Esophagus muscularis mucosa (tissue), 4 donors: ENCODE results near the gene RYR2. TPM values are rescaled to one million over a fixed set of nuclear protein-coding genes. Genes with fewer than 3 reads are reported as not detected.

ENCODE experiments used
- DNase-seq: peaks from one replicate; pipeline ENCODE4 v3.0.0-alpha.2; 2017; ENCODE audit errors: extremely low spot score
- H3K27ac ChIP-seq, 4 donors: fragments of 200-600 bp; sonication (generic); replicated peaks in 1 of 4; 1 replicate in 3 of 4; 2 replicates in 1 of 4; pipeline ENCODE4 v1.5.1; 2016 to 2019; ENCODE audit warnings: mild to moderate bottlenecking in 1 of 4
- H3K27me3 ChIP-seq, 4 donors: fragments of 200-600 bp; sonication (generic); one replicate each; pipeline versions ENCODE4 v1.5.1 to v1.6.0; 2016 to 2019
- H3K36me3 ChIP-seq, 4 donors: fragments of 200-600 bp; sonication (generic); one replicate each; pipeline ENCODE4 v1.5.1; 2016 to 2019
- H3K4me1 ChIP-seq, 4 donors: fragments of 200-600 bp; sonication (generic); one replicate each; pipeline ENCODE4 v1.5.1; 2016 to 2019
- H3K4me3 ChIP-seq, 4 donors: fragments of 200-600 bp; sonication (generic); 1 replicate in 2 of 4; 2 replicates in 2 of 4; pipeline ENCODE4 v1.5.1; 2016 to 2019; ENCODE audit warnings: mild to moderate bottlenecking in 4 of 4, moderate library complexity in 1 of 4
- H3K9me3 ChIP-seq, 4 donors: fragments of 200-600 bp; sonication (generic); 1 replicate in 3 of 4; 2 replicates in 1 of 4; pipeline ENCODE4 v1.5.1; 2016 to 2019
- CTCF ChIP-seq, 3 experiments: fragments of 200-600 bp in 2 of 3; fragments of 450-650 bp in 1 of 3; sonication (generic) in 2 of 3; IDR thresholded peaks; one replicate each; pipeline ENCODE4 v1.5.1; 2017 to 2019; ENCODE audit warnings: antibody characterized with exemption in 3 of 3, mild to moderate bottlenecking in 2 of 3, moderate library complexity in 1 of 3
- EP300 ChIP-seq: sonication (generic); formaldehyde crosslinking; IDR thresholded peaks from one replicate; pipeline ENCODE4 v1.6.1; 2017; ENCODE audit warnings: antibody characterized with exemption
- POLR2A ChIP-seq: fragments of 450-650 bp; IDR thresholded peaks from one replicate; pipeline ENCODE4 v1.6.1; 2017; ENCODE audit warnings: antibody characterized with exemption, moderate library complexity, mild to moderate bottlenecking, low read depth
- POLR2AphosphoS5 ChIP-seq, 2 donors: sonication (generic); formaldehyde crosslinking; IDR thresholded peaks; one replicate each; pipeline ENCODE4 v1.6.1; 2017; ENCODE audit warnings: antibody characterized with exemption in 2 of 2
- WGBS: methylation state at CpG from one replicate; pipeline ENCODE4 v1.1.5; 2018; 5-methylcytosine and 5-hydroxymethylcytosine counted together
- intact Hi-C: fragments of 100-400 bp; cut with DNase I; formaldehyde crosslinking; loops from one replicate; pipeline ENCODE4 v1.15.1; 2023
- total RNA-seq, 4 donors: library from RNA; depleted of rRNA; stranded (reverse); fragments of >200 nt; gene quantifications; one replicate each; pipeline versions ENCODE4 v1.1.0 to v1.2.1, GENCODE V29; 2016

The RYR2 gene
- total RNA-seq, 4 donors from 2014 or later: 29.8 to 56.3 (median 38.9) TPM

DNA sequence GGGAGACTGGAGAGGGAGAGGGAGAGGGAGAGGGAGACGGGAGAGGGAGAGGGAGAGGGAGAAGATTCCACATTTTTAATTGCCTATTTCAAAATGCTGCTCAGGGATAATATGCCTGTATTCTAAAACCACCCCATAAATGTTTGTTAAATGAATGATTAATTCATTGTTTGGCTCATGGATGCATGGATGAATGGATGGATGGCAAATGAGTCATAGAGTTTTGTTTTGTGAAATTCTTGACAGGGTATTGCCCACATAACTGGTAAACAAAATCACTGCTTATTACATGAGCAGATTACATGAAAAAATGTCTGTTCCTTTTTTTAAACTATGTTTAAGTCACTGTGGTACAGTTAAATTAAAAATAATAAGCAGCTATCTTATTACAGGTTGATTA is 628.3 kb downstream of the RYR2 start:
- Histone ChIP-seq H3K9me3 (no peaks in the 10 kb centered on the region), H3K36me3 (peaks cover 0 to 9% (median 3%) of the 10 kb centered on the region in 4 donors), H3K27ac (no peak overlapping the region), H3K27me3 (no peaks in the 10 kb centered on the region), H3K4me1 (no peaks in the 10 kb centered on the region), H3K4me3 (no peak overlapping the region)
- no peak for DNase-seq
- intact Hi-C loops: no loop called here
- TF ChIP-seq EP300 (no peak), POLR2AphosphoS5 (IDR thresholded peaks at IDR 0.05) (no peak), CTCF (IDR thresholded peaks at IDR 0.05) (no peak), POLR2A (no peak)
- 86% methylated on average over 1 of the region's 1 CpG for WGBS

GRCh38 chr1:237671262-237671661 is 629.3 kb downstream of the RYR2 start:
- no peaks in the 10 kb centered on the region for H3K27me3 ChIP-seq
- H3K36me3 ChIP-seq: peaks cover 0 to 12% (median 5%) of the 10 kb centered on the region in 4 donors
- no peaks in the 10 kb centered on the region for H3K4me1 ChIP-seq
- 66% methylated on average over 4 of the region's 4 CpGs for WGBS
- intact Hi-C loops: no loop called here
- H3K27ac ChIP-seq: no peak overlapping the region
- TF ChIP-seq POLR2AphosphoS5 (IDR thresholded peaks at IDR 0.05) (no peak), POLR2A (no peak), EP300 (no peak), CTCF (IDR thresholded peaks at IDR 0.05) (no peak)
- DNase-seq: no peak
- H3K4me3 ChIP-seq: no peak overlapping the region
- no peaks in the 10 kb centered on the region for H3K9me3 ChIP-seq

GRCh38 chr1:237671935-237672334 is 630.0 kb downstream of the RYR2 start:
- intact Hi-C loops: no loop called here
- Histone ChIP-seq H3K4me1 (peaks cover 0 to 6% (median 0%) of the 10 kb centered on the region in 4 donors), H3K27ac (no peak overlapping the region), H3K9me3 (no peaks in the 10 kb centered on the region), H3K36me3 (peaks cover 0 to 12% (median 6%) of the 10 kb centered on the region in 4 donors), H3K27me3 (no peaks in the 10 kb centered on the region), H3K4me3 (no peak overlapping the region)
- no peak for TF ChIP-seq POLR2A
- no peak for TF ChIP-seq POLR2AphosphoS5 (IDR thresholded peaks at IDR 0.05)
- no peak for TF ChIP-seq EP300
- no peak for TF ChIP-seq CTCF (IDR thresholded peaks at IDR 0.05)
- WGBS: 87% methylated on average over 6 of the region's 6 CpGs
- DNase-seq: no peak

GRCh38 chr1:237672748-237673147 is 630.8 kb downstream of the RYR2 start:
- no peaks in the 10 kb centered on the region for H3K9me3 ChIP-seq
- DNase-seq: no peak
- no peaks in the 10 kb centered on the region for H3K27me3 ChIP-seq
- peaks cover 4 to 9% (median 5%) of the 10 kb centered on the region in 4 donors for H3K4me1 ChIP-seq
- peaks cover 0 to 12% (median 6%) of the 10 kb centered on the region in 4 donors for H3K36me3 ChIP-seq
- TF ChIP-seq CTCF (IDR thresholded peaks at IDR 0.05) (no peak), POLR2AphosphoS5 (IDR thresholded peaks at IDR 0.05) (no peak), EP300 (no peak), POLR2A (no peak)
- no peak overlapping the region for H3K4me3 ChIP-seq
- 63% methylated on average over 2 of the region's 2 CpGs for WGBS
- no peak overlapping the region for H3K27ac ChIP-seq
- intact Hi-C loops: no loop called here

GRCh38 chr1:237673631-237674030 is 631.6 kb downstream of the RYR2 start:
- intact Hi-C loops: no loop called here
- DNase-seq: no peak
- TF ChIP-seq POLR2A: no peak
- TF ChIP-seq EP300: no peak
- Histone ChIP-seq H3K4me3 (no peak overlapping the region), H3K36me3 (peaks cover 0 to 12% (median 6%) of the 10 kb centered on the region in 4 donors), H3K27ac (no peak overlapping the region), H3K27me3 (no peaks in the 10 kb centered on the region), H3K4me1 (peaks cover 9 to 14% (median 11%) of the 10 kb centered on the region in 4 donors), H3K9me3 (no peaks in the 10 kb centered on the region)
- 75% methylated on average over 3 of the region's 3 CpGs for WGBS
